ENCODE measurements around the gene SLC35F1.

Gene SLC35F1

GRCh38 chr6:118269659-118270058 lies 362.6 kb downstream of the SLC35F1 start:
- no peak overlapping the region for H3K4me3 ChIP-seq (ENCODE audit: low read depth, low read length)
- no peak for TF ChIP-seq CTCF (IDR thresholded peaks at IDR 0.05; ENCODE audit: borderline replicate concordance, insufficient read depth, low read depth, low read length)

- TF ChIP-seq CTCF (IDR thresholded peaks at IDR 0.05; ENCODE audit: borderline replicate concordance, insufficient read depth, low read depth, low read length): no peak
- H3K4me3 ChIP-seq (ENCODE audit: low read depth, low read length): no peak overlapping the region
Observed at GRCh38 chr6:118277631-118278030, 370.6 kb downstream of the SLC35F1 start.

- TF ChIP-seq CTCF (IDR thresholded peaks at IDR 0.05; ENCODE audit: borderline replicate concordance, insufficient read depth, low read depth, low read length): no peak
- no peak overlapping the region for H3K4me3 ChIP-seq (ENCODE audit: low read depth, low read length)
Observed at GRCh38 chr6:118280210-118280609, 373.1 kb downstream of the SLC35F1 start.

GRCh38 chr6:118281291-118281690 lies 374.2 kb downstream of the SLC35F1 start:
- H3K4me3 ChIP-seq (ENCODE audit: low read depth, low read length): no peak overlapping the region
- TF ChIP-seq CTCF (IDR thresholded peaks at IDR 0.05; ENCODE audit: borderline replicate concordance, insufficient read depth, low read depth, low read length): no peak

- TF ChIP-seq CTCF (IDR thresholded peaks at IDR 0.05; ENCODE audit: borderline replicate concordance, insufficient read depth, low read depth, low read length): peak; percentile 47; the same call in 1 of the 2 replicates
Observed at GRCh38 chr6:118283766-118284165, 376.7 kb downstream of the SLC35F1 start.

GRCh38 chr6:118284736-118285360 lies 377.8 kb downstream of the SLC35F1 start:
- no peak overlapping the region for H3K4me3 ChIP-seq (ENCODE audit: low read depth, low read length)
- no peak for TF ChIP-seq CTCF (IDR thresholded peaks at IDR 0.05; ENCODE audit: borderline replicate concordance, insufficient read depth, low read depth, low read length)

More at GRCh38 chr6:118283766-118284165, 376.7 kb downstream of the SLC35F1 start:
- H3K4me3 ChIP-seq (ENCODE audit: low read depth, low read length): no peak overlapping the region

- no peak for TF ChIP-seq CTCF (IDR thresholded peaks at IDR 0.05; ENCODE audit: borderline replicate concordance, insufficient read depth, low read depth, low read length)
- no peak overlapping the region for H3K4me3 ChIP-seq (ENCODE audit: low read depth, low read length)
Observed at GRCh38 chr6:118285791-118286190, 378.7 kb downstream of the SLC35F1 start.

All from GM12875 (cell line).